ENCODE results near the gene ZCCHC9.
"Not testable (repeated sequence)": the region's sequence is repeated elsewhere in the genome, so short reads cannot be mapped to it uniquely, and the experiment has no call there.

ZCCHC9 gene

GRCh38 chr5:81265101-81265500 is 36.3 kb upstream of the ZCCHC9 start:
- DNase-seq (ENCODE audit: extremely low spot score), result no peak
- ChIA-PET POLR2A (no interaction called here), CTCF (interaction anchor here (0.9 kb wide), 1 partner anchor 65 kb away, joined by 4 read pairs; no protein-coding TSS in a partner anchor)
- TF ChIP-seq CTCF (IDR thresholded peaks at IDR 0.05; ENCODE audit: control extremely low read depth, extremely low read depth, low read depth, missing control alignments), result no peak

- ChIA-PET CTCF (interaction anchor here (1.4 to 3.9 kb wide), 2 partner anchors 30 to 31 kb away, joined by 4 to 14 read pairs; no protein-coding TSS in a partner anchor), POLR2A (no interaction called here)
- no peak for DNase-seq (ENCODE audit: extremely low spot score)
- TF ChIP-seq CTCF (IDR thresholded peaks at IDR 0.05; ENCODE audit: control extremely low read depth, extremely low read depth, low read depth, missing control alignments), result no peak
Measured at GRCh38 chr5:81268521-81269196, 32.7 kb upstream of the ZCCHC9 start.

- ChIA-PET CTCF (interaction anchor here (1.1 to 3.9 kb wide), 2 partner anchors 17 to 29 kb away, joined by 3 to 14 read pairs; no protein-coding TSS in a partner anchor), POLR2A (no interaction called here)
- no peak for DNase-seq (ENCODE audit: extremely low spot score)
- no peak for TF ChIP-seq CTCF (IDR thresholded peaks at IDR 0.05; ENCODE audit: control extremely low read depth, extremely low read depth, low read depth, missing control alignments)
Measured at GRCh38 chr5:81269751-81270393, 31.5 kb upstream of the ZCCHC9 start.

- CTCF ChIA-PET, result interaction anchor here (1.1 to 3.9 kb wide), 3 partner anchors 18 to 62 kb away, joined by 3 to 14 read pairs (median 3); no protein-coding TSS in a partner anchor
- DNase-seq (ENCODE audit: extremely low spot score); POLR2A ChIA-PET: not testable (repeated sequence)
Measured at GRCh38 chr5:81270394-81271027, 30.9 kb upstream of the ZCCHC9 start.

- no peak for TF ChIP-seq CTCF (IDR thresholded peaks at IDR 0.05; ENCODE audit: control extremely low read depth, extremely low read depth, low read depth, missing control alignments)
- POLR2A ChIA-PET, result no interaction called here
- CTCF ChIA-PET, result interaction anchor here (1.0 kb wide), 2 partner anchors 16 to 18 kb away, joined by 3 to 4 read pairs; partner anchors contain the start of gene ZCCHC9
- DNase-seq (ENCODE audit: extremely low spot score), result no peak
Measured at GRCh38 chr5:81283976-81284375, 17.4 kb upstream of the ZCCHC9 start.

- POLR2A ChIA-PET, result no interaction called here
- no peak for DNase-seq (ENCODE audit: extremely low spot score)
- no peak for TF ChIP-seq CTCF (IDR thresholded peaks at IDR 0.05; ENCODE audit: control extremely low read depth, extremely low read depth, low read depth, missing control alignments)
- CTCF ChIA-PET, result interaction anchor here (2.7 kb wide), 1 partner anchor 12 kb away, joined by 17 read pairs; no protein-coding TSS in a partner anchor
Measured at GRCh38 chr5:81286059-81286617, 15.2 kb upstream of the ZCCHC9 start.

All from GM10248 (cell line).